ENCODE data around the gene ADAMTS16. TPM values are rescaled to one million over a fixed set of nuclear protein-coding genes. Genes with fewer than 3 reads are reported as not detected.

ADAMTS16 gene
- total and polyA plus RNA-seq, 2 donors (not counting 3 experiments of a cell fraction or from before 2014, with no cell fraction given) = not detected

DNA sequence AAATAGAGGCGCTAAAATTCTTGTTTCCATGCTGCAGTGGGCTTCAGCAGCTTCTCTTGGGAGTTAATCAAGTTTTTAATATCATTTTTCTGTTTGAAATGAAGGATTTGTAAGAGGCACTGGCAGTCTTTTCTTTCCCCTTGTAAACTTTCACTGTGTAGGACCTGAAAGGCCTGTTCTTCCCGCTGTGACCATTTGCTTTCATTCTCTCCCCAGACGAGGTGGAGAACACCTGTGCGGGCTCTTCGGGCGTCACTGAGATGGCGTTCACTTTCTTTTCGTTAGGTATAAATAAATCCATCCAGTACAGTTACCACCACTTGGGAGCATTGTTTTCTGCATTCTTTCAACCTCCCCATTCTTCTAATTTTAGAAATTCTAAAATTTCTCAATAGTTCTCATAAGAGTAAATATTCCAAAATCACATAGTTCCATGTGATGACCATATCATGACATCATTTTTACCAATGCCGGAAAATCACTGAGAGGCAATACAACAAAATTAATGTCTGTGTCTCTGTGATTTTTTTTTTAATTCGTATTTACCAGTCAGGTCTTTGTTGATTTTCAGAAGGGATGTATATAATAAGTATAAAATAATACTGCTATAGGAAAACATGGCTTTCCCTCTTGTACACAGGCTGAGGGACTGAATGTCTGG is 150.7 kb downstream of the ADAMTS16 start:
- Histone ChIP-seq H3K9me1 (replicated peaks; ENCODE audit: control insufficient read depth, extremely low read depth, insufficient read depth, low read length) (no peaks in the 10 kb centered on the region), H3K9me3 (replicated peaks; ENCODE audit: control insufficient read depth, insufficient read depth, low read length) (no peaks in the 10 kb centered on the region), H3K79me2 (ENCODE audit: control insufficient read depth, insufficient read depth, low read length) (no peaks in the 10 kb centered on the region), H4K20me1 (replicated peaks; ENCODE audit: control insufficient read depth, extremely low read depth, insufficient read depth, low read length) (no peaks in the 10 kb centered on the region), H3K4me3 (replicated peaks in 1 of 3; ENCODE audit: insufficient read depth in 1 of 3, low read depth in 1 of 3, low read length in 3 of 3) (no peak overlapping the region), H3K36me3 (ENCODE audit: control insufficient read depth in 2 of 2, extremely low read depth in 1 of 2, insufficient read depth in 2 of 2, low read length in 2 of 2) (no peaks in the 10 kb centered on the region), H3K4me2 (ENCODE audit: insufficient read depth, low read length) (no peak overlapping the region), H3K4me1 (ENCODE audit: control insufficient read depth, extremely low read depth, insufficient read depth, low read length) (no peaks in the 10 kb centered on the region), H3K9ac (replicated peaks; ENCODE audit: extremely low read depth, insufficient read depth, low read length) (no peak overlapping the region), H2AFZ (ENCODE audit: low read depth, low read length) (no peak overlapping the region), H3K27ac (ENCODE audit: insufficient read depth, low read depth, low read length) (no peak overlapping the region), H3K27me3 (ENCODE audit: control insufficient read depth in 2 of 2, insufficient read depth in 2 of 2, low read length in 2 of 2) (no peaks in the 10 kb centered on the region)
- BruUV-seq (replicated peaks) = no TSS peak
- FAIRE-seq = no peak
- dilution Hi-C loops (cut with MboI; ENCODE audit: extremely low pct_ligation_motif_present, low sequenced_read_pairs) (no loop called here), intact Hi-C loops (cut with micrococcal nuclease) (no loop called here)
- TF ChIP-seq, protein P1, sequence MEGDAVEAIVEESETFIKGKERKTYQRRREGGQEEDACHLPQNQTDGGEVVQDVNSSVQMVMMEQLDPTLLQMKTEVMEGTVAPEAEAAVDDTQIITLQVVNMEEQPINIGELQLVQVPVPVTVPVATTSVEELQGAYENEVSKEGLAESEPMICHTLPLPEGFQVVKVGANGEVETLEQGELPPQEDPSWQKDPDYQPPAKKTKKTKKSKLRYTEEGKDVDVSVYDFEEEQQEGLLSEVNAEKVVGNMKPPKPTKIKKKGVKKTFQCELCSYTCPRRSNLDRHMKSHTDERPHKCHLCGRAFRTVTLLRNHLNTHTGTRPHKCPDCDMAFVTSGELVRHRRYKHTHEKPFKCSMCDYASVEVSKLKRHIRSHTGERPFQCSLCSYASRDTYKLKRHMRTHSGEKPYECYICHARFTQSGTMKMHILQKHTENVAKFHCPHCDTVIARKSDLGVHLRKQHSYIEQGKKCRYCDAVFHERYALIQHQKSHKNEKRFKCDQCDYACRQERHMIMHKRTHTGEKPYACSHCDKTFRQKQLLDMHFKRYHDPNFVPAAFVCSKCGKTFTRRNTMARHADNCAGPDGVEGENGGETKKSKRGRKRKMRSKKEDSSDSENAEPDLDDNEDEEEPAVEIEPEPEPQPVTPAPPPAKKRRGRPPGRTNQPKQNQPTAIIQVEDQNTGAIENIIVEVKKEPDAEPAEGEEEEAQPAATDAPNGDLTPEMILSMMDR (IDR thresholded peaks at IDR 0.05; ENCODE audit: extremely low read depth in 1 of 2, insufficient read depth in 1 of 2, low read depth in 1 of 2, low read length in 2 of 2) = no peak
- TF ChIP-seq EZH2 (IDR thresholded peaks at IDR 0.05; ENCODE audit: borderline replicate concordance, low read depth, low read length, severe bottlenecking) (no peak), MAX (IDR thresholded peaks at IDR 0.05; ENCODE audit: insufficient read depth, insufficient read length) (no peak), POLR2A (IDR thresholded peaks at IDR 0.05; ENCODE audit: low read depth, low read length) (no peak), FOS (IDR thresholded peaks at IDR 0.05; ENCODE audit: borderline replicate concordance, insufficient read depth, low read length) (no peak), GATA2 (IDR thresholded peaks at IDR 0.05; ENCODE audit: insufficient read depth, insufficient read length, low read depth, low read length) (no peak), POLR2AphosphoS5 (IDR thresholded peaks at IDR 0.05; ENCODE audit: insufficient read depth, low read depth, low read length) (no peak), JUN (IDR thresholded peaks at IDR 0.05; ENCODE audit: borderline replicate concordance, insufficient read depth, insufficient read length, low read depth) (no peak), MYC (IDR thresholded peaks at IDR 0.05; ENCODE audit: low read depth, low read length) (no peak)
- ChIA-PET CTCF (no interaction called here), POLR2A (no interaction called here)
- DNase-seq (ENCODE audit: low read depth, low spot score) = no peak

All from endothelial cell of umbilical vein (primary cell).